Brain microvascular endothelial cell (primary cell): Measurements from ENCODE around the gene PEAR1.
A peak's percentile ranks its signal among the peaks of the same experiment; 100 is the strongest.

Experiments
- DNase-seq: peaks from one replicate; pipeline ENCODE4 v3.0.0-alpha.2; 2020
- H3K27ac ChIP-seq: fragments of 250-450 bp; sonication (Bioruptor Pico); 2 replicates; pipeline ENCODE4 v1.5.1; 2020; ENCODE audit warnings: mild to moderate bottlenecking, moderate library complexity
- H3K27me3 ChIP-seq: fragments of 250-450 bp; sonication (Bioruptor Pico); replicated peaks from 2 replicates; pipeline ENCODE4 v1.5.1; 2020; ENCODE audit warnings: mild to moderate bottlenecking
- H3K36me3 ChIP-seq: fragments of 250-450 bp; sonication (Bioruptor Pico); replicated peaks from 2 replicates; pipeline ENCODE4 v1.5.1; 2020; ENCODE audit warnings: mild to moderate bottlenecking
- H3K4me3 ChIP-seq: 2 replicates; pipeline ENCODE4 v1.5.1; 2011; ENCODE audit warnings: low read depth, mild to moderate bottlenecking, control low read depth, low read length, moderate library complexity
- CTCF ChIP-seq: IDR thresholded peaks from 2 replicates; pipeline ENCODE4 v1.5.1; 2011; ENCODE audit warnings: low read depth, mild to moderate bottlenecking, moderate library complexity, low read length, control low read depth, inconsistent platforms; ENCODE audit errors: missing control alignments
- in situ Hi-C: cut with HindIII; loops from 2 replicates; pipeline ENCODE4 v1.10.0; 2017; ENCODE audit warnings: low sequenced_read_pairs, low pct_ligation_motif_present

The PEAR1 gene

GRCh38 chr1:156911577-156912298 lies 18.2 kb downstream of the PEAR1 start:
- DNase-seq: no peak
- H3K27ac ChIP-seq: no peak overlapping the region
- no peak for TF ChIP-seq CTCF
- H3K4me3 ChIP-seq: no peak overlapping the region
- H3K36me3 ChIP-seq: peaks cover 46% of the 10 kb centered on the region
- in situ Hi-C loops: no loop called here
- H3K27me3 ChIP-seq: no peaks in the 10 kb centered on the region

- peaks cover 43% of the 10 kb centered on the region for H3K36me3 ChIP-seq
- DNase-seq: no peak
- H3K27ac ChIP-seq: no peak overlapping the region
- in situ Hi-C loops: no loop called here
- H3K27me3 ChIP-seq: no peaks in the 10 kb centered on the region
- no peak overlapping the region for H3K4me3 ChIP-seq
- no peak for TF ChIP-seq CTCF
Observed at GRCh38 chr1:156912310-156912709, 18.8 kb downstream of the PEAR1 start.

GRCh38 chr1:156912861-156913808 lies 19.6 kb downstream of the PEAR1 start:
- in situ Hi-C loops: no loop called here
- H3K4me3 ChIP-seq: no peak overlapping the region
- no peaks in the 10 kb centered on the region for H3K27me3 ChIP-seq
- no peak for TF ChIP-seq CTCF
- DNase-seq: no peak
- no peak overlapping the region for H3K27ac ChIP-seq
- H3K36me3 ChIP-seq: peaks cover 41% of the 10 kb centered on the region

- Histone ChIP-seq H3K36me3 (peaks cover 33% of the 10 kb centered on the region), H3K27ac (no peak overlapping the region), H3K4me3 (no peak overlapping the region), H3K27me3 (no peaks in the 10 kb centered on the region)
- no peak for DNase-seq
- TF ChIP-seq CTCF: no peak
- in situ Hi-C loops: no loop called here
Observed at GRCh38 chr1:156913809-156914387, 20.4 kb downstream of the PEAR1 start.

- in situ Hi-C loops: no loop called here
- TF ChIP-seq CTCF: no peak
- peaks cover 29% of the 10 kb centered on the region for H3K36me3 ChIP-seq
- peak; percentile 84 for DNase-seq
- H3K27me3 ChIP-seq: no peaks in the 10 kb centered on the region
- no peak overlapping the region for H3K4me3 ChIP-seq
- H3K27ac ChIP-seq: no peak overlapping the region
Observed at GRCh38 chr1:156914440-156914856, 20.9 kb downstream of the PEAR1 start.
